SHP77 (cell line): ENCODE data around the gene FBN1.

Source experiments
- DNase-seq, 2 experiments: peaks; one replicate each; lab custom pipeline; 2025; lab: John Stamatoyannopoulos, UW

Gene FBN1

DNA sequence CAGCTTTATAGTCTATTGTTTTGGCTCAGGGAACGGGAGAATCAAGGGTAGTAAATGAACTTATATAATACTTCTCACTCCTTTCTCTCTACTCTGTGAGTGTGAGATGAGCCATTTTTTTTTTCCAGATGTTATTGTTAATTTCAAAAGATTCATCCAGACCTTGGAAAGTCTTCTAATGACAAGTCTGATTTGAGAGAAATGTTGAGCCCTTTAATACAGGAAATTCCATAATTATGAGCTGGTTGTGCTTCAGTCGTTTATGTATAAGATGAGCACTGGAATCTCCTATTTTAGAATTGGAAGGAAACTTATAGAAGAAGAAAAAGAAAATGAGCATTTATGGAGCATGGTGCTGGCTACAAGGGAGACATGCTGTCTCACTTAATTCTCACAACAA lies 92.0 kb downstream of the FBN1 start:
- DNase-seq: no peak

DNA sequence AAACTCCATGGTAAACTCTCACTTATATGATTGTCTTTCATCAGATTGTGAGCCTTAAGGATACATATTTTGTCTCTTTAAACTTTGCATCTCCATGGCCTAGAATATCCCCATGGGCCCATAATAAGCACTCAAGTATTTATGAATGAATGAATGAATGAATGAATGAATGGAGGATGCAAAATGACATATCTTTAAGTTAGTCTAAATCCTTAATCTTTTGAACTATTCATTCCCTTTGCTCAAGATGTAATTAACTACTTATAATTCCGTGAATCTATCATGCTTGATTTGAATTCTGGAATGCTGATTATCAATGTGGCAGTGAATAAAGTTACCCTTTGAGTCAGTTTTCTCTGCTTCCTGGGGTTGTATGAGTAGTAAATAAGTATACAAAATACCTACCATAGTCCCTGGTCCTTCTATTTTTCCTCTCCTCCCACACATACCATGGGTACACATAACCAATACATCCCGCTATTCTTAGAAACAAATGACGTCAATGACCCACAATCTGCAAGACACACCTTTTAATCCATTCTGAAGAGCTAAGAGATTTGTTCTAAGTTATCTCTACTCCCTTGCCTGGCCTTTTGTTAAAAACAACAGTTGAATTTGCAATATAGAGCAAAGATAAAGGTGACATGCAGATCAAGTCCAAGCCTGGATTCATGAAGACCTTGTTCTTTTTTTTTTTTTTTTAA lies 94.5 kb downstream of the FBN1 start:
- no peak for DNase-seq

DNA sequence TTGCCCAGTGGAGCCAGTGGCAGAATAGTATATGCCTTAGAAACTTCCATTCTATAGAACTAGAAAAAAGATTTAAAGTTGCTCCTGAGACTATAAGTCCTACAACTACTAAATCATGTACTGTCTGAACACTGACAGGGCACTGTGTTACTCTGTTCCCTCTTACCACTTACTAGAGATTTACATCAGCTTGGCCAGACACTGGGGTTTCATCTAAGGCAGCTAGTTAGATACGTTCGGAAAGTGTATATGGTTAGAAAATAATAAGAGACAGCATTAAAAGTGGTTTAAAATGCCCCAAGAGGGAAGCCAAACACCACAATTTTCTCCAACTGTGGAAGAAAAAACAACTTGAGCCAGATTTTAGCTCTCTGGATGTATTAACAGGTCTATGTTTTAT lies 97.1 kb downstream of the FBN1 start:
- DNase-seq: no peak

DNA sequence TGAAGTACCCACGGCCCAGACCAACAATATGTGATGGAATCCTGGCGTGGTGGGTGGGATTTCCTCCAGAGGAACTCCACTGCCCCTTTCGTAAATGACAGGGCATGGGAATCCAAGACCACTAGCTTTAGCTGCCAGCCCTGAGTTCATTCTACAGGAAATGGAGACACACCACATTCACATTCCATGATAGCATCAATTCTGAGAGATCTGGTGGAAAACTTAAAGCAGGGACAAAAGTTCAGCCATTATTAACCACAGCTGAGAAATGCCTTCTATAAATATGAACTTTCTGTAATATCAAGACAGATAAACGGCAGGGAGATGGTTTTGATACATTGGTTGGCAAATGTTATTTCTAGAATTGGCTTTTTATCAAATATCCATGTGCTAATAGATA lies 98.2 kb downstream of the FBN1 start:
- DNase-seq: no peak

DNA sequence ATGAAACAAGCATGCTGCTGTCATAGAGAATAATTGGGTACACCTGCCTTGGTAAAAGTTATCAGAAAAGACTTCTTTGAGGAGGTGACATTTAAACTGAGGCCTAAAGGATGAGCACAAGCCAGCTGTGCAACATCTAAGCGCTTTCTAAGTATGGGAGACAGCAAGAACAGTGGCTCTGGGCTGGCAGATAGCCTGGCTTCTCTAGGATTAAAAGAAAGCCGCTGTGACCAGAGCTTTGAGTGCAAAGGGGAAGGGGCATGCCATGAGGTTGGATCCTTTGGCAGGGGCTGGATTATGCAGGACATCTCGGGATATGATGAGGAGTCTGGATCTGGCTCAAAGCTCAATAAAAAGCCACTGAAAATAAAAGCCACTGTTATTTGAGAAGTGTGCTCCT lies 99.2 kb downstream of the FBN1 start:
- DNase-seq: no peak

DNA sequence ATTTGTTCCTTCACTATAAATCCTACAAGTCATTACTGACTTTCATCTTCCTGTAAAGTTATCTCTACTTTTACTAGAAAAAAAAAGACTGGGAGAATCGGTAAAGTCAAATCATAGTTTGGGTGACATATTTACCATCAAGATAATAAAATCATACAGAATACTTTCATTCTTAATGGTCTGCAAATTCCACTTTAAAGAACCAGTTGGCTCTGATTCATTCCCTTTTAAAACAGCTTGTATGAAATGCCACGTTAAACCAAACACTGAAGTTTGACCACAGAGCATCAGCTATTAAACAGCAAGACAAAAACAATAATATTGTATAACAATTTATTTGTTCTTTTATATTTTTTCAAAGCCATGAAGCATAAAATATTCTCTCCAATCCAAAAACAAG lies 100.7 kb downstream of the FBN1 start:
- no peak for DNase-seq

DNA sequence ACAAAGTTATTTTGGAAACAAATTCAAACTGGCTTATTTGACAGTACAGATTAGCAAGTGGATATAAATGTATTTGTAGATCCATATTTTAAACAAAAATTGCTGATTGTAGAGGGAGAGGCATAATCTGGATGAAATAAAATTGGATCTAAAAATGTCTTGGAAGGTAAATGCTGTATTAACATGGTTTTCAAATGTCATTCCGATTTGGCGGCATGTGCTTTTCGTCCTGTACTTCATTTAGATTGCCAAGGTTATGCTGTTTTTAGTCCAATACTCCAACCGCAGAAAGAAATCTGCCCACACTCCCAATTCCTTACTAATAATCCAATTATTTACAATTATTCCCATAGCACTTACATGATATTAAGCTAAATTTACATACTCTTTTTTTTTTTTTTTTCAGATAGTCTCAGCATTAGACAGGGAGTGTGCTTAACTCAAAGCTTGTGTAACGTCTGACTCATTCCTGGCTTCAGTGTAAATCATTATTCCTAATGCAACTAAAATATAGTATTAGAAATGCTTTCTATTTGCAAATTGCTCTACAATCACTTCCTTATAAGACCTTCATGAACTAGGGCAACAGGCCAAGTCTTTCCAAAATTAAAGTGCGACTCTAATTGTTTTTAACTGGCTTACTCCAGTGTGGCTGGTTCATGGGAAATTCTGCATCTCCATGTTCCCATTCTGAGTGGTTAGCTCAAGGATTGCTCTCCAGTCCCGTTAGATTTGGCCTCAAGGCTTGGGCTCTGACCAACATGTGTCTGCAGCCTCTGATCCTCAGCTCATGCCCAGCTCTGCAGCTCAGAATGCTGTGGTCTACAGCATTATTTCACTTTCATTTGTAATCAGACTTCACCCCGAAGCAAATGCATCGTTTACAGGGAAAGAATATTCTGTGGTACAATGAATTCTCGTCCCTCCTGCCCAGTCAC lies 103.9 kb downstream of the FBN1 start:
- no peak for DNase-seq

DNA sequence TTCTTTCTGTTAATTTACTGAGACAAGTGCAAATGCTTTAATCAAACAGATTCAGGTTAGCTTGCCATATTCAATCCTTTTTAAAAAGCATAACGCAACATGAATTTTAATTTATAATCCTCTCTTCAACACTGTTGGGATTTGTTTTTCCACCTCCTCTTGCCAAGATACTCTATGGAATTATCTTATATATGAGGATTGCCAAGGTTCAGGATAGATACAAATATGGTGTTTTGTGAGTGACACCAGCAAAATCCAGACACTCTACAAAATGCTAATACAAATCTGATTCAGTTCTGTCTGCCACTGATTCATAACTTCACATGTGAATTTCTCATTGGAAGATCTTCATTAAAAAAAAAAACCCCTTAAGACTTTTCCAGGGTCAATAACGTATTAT lies 104.8 kb downstream of the FBN1 start:
- DNase-seq: no peak

DNA sequence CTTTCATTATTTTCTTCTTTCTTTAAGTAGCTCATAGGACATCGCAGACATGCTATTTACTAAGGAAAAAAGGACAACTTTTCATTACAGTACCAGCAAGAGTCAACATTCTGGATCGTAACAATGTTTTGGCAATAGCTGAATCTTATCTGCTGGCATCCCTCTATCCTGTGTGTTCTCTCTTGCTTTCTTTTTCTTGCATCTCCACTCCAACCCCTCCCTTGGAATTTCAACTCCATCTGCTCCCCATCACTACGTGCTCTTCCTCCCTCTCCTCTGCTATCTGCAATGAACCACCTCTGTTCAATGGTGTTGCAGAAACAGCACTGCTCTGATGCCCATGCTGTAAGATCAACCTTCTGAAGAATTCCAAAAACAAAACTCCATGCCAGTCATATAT lies 106.6 kb downstream of the FBN1 start:
- no peak for DNase-seq

DNA sequence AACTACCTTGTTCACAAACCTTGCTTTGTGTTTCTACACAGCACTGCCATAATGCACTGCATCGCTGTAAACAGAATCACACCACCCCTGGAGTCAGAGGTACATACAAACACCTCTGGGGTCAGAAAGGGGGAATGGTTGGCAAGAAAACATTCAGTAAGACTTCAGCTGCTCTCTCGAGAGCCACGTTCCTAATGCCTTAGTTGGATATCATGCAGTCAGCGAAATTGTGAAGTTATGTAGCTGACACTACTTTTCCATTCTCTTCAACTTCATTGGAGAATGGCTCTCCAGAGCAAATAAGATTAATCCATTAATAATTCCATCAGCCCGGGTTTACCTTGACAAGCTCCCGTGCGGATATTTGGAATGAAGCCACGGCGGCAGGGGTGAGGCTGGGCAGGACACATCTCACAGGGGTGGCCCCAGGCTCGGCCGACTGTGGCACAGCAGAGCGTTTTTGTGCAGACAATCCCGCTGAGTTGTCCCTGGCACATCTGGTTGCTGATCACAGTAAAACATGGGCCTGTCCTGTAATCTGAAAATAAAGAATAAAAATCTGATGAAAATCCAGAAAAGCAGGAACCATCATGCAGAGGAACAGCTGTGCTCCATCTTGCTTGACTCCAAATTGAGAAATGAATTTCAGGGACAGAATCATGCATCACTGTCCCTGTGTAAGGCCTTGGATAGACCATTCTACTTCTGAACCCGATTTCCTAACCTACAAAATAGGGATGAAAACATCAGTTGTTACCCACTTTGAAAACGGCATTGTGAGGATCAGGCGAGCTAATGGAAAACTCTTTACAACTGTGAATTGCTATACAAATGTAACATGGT lies 108.0 kb downstream of the FBN1 start:
- DNase-seq: no peak

DNA sequence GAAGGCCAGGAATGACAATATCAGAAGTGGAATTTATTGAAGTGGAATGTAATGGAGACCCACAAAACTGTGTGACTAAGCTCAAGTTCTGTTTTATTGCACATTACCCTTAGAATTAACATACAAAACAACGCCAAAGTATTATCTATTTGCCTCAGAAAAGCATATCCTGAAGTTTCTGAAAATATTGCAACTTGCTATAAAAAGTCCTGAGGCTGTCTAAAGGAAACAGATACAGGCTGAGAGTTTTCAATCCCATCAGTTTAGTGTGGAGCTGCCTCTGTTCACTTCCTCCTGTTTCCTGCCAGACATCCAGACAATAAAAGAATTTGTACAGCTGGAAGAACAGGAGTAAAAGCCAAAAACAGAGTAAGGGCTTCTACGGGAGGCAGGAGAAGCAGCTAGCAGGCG lies 108.8 kb downstream of the FBN1 start:
- DNase-seq: no peak

DNA sequence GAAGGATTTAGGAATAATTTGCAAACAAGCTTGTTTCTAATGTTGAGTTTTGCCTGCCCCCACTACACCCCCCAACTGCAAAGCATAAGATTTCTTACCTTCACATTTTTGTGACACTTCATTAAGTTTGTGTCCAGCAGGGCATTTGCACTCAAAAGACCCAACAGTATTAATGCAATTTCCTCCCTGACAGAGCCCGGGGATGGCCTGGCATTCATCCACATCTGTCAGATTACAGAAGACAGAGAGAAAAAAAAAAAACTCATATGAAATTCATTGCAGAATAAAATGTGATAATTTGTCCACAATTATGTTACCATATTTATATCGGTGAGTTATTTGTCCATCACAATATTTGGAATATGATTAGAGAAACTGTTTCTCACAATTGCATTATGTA lies 111.5 kb downstream of the FBN1 start:
- no peak for DNase-seq

DNA sequence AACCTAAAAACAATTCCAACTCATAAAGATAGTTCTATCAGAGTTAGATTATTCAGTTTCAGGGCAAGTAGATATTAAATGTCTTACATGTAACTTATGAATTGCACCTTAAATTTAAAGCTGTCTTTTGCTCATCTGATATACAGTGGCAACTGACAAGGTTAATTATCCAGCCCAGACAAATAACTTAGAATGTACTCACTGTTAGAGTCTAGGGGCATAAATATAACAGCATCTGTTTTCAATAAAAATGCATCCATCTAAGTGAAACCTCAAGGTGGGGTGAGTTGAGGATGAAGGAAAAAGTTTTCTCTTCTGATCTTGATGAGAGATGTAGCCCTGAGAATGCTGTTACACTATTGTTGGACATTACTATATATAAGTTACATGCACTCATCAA lies 112.6 kb downstream of the FBN1 start:
- DNase-seq: no peak

DNA sequence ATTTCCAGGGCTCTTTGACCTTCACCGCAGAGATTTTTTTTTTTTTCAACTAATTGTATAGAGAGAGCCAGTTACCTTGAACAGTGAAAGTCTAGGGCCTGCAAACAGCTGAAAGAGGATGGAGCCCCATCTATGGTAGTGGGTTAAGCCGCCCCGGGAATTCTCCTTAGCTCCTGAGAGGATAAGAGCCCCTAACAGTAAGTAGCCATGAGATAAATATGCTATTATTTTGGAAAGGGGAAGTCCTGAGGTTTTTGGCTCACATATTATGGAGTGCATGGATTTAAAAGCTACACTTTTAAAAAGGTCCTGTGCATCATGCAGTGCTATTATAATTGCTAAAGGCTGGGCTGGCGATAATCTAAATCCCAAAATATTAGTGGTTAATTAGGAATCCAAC lies 115.0 kb downstream of the FBN1 start:
- DNase-seq: no peak

DNA sequence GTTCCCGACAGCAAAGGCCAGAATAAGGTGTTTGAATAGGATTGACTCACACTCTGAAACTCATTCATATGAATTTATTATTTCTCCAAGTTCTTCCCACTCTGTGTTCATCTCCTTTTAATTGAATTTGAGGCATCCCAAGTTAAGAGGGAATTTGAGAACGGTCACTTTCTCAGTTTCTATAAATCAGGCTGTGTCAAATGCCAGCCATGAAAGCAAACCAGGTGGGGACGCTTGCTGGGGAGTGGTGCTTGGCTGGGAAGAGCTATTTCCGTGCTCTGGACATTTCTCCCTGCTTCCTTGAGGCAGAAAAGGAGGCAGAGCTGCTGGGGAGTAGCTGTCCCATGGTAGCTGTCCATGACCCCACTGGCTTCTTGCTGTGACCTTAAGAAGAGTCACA lies 116.6 kb downstream of the FBN1 start:
- no peak for DNase-seq

DNA sequence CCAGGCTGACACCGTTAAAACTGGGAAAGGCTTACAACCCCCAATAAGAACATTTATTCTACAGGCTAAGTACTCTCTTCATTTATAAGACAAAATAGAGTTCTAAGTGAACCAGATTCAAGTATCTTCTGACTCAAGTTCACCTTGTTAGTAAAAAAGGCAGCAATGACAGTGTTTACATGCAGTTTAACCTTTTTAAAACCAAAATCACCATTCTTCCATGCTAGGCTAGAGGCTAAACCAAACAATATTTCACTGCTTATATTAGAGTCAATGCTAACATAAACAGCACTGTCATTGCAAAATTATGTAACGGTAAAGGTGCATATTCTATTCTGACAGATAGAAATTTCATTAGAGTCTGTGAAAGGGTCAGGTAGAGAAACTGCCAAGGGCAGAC lies 118.0 kb downstream of the FBN1 start:
- DNase-seq: no peak

DNA sequence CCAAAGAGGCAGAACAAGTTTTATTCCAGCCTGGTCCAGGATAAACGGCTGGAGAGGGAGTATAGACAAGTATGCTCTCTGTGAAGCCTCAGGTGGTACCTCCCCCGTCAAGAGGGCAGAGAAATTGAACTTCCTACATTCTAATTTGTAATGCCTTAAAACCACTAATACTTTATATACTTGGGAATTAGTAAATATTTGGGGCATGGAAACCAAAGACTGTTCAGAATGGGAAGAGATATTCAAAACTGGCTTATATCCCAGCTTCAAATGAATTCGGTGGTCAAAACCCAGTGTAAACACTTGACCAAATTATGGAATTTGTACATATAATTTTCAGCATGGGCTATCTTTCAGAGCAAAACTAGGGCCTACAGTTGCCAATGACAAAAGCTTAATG lies 122.6 kb downstream of the FBN1 start:
- DNase-seq: no peak

DNA sequence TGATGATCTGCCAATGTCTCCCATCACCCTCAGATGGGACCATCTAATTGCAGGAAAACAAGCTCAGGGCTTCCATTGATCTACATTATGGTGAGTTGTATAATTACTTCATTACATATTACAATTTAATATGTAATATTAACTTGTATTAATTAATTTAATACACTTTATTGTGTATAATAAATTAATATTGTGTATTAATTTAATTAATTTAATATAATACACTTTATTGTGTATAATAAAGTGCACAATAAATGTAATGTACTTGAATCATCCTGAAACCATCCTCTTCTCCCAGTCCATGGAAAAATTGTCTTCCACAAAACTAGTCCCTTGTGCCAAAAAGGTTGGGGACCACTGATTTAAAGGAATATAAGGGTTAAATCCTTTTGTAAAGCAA lies 123.4 kb downstream of the FBN1 start:
- no peak for DNase-seq

DNA sequence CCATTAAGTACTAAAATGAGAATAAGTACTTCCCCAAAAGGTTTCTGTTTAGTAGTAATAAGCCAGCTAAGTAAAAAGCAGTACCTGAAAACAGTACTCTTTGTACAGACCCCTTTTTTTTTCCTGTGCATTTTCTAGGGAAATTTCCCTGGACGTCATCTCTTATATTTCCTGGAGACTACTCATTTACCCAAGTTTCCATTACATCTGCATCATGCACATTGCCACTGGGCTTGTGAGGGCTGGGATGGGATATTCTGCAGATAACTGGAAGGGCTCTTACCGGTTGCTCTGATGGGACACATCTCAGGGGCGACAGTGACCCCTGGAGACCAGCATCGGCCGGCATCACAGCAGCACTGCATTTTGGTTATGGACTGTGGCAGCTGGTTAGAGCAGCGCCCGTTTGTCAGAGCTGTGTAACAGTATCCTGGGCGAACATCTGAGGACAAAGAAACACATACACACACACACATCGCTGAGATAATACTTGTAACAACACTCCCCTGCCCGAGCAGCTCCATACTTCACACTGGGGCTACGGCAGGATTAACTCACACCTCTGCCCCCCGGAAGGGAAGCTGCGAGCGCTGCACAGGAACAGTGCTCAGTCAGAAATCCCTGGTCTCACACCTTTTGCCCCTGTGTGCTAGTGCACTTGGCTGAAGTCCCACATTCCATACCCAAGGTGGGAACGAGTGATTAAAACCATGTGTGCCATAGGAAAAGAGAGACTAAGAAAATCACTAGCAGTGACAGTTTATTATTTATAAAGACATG lies 124.9 kb downstream of the FBN1 start:
- DNase-seq: peak; percentile 3 to 12

DNA sequence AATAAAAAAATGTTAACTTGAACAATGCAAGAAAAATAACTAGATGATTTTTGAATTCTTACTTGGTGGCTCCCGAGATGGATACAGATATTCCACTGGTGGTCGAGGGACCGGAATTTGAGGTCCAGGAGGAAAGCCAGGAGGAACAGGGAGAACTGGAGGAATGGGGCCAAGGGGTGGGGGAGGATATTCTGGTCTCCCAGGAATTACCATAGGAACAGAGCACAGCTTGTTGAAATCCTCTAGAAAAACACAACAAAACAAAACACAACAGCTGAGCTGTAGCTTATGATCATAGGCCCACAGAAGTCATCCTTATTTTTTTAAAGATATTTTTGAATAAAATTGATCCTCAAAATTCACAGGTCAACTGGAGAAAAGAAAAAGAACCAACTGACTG lies 129.4 kb downstream of the FBN1 start:
- DNase-seq: no peak

DNA sequence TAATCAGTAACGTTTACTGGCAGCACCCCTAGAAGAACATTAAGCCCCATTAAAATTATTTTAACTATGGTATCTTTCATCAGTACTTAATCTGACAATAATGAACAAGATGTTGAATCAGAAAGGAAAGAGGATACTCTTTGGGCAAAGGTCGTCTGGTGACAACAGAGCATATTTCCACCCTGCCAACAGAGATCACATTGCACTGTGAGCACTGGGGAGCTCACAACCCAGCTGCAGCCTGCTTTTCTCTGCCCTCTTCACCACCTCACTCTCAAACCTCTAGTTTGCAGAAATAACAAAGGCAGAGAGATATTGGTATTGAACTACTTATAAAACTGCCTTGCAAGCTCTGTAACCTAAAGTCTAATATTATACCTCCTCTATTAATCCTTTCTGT lies 130.0 kb downstream of the FBN1 start:
- DNase-seq: no peak
